ENCODE measurements around the gene TDRD9. TPM values are rescaled to one million over a fixed set of nuclear protein-coding genes. Genes with fewer than 3 reads are reported as not detected.
"Not testable (repeated sequence)": the region's sequence is repeated elsewhere in the genome, so short reads cannot be mapped to it uniquely, and the experiment has no call there.

The TDRD9 gene
- total and polyA plus RNA-seq, 5 experiments from 2014 or later: 0.22 to 1.1 (median 0.74) TPM

- H3K4me3 Mint-ChIP-seq, DNase-seq, H3K36me3 Mint-ChIP-seq, H3K27ac Mint-ChIP-seq, POLR2A ChIA-PET, ATAC-seq, H3K4me1 Mint-ChIP-seq: not testable (repeated sequence)
- Mint-ChIP-seq H3K27me3 (peaks cover 0 to 13% (median 9%) of the 10 kb centered on the region in 5 donors), H3K9me3 (peaks cover 0 to 12% (median 0%) of the 10 kb centered on the region in 9 donors)
These were observed 52.5 kb downstream of the TDRD9 start for GRCh38 chr14:103980623-103981238.

- Mint-ChIP-seq H3K4me3 (no peak overlapping the region), H3K36me3 (peaks cover 2 to 9% (median 4%) of the 10 kb centered on the region in 3 donors), H3K4me1 (no peaks in the 10 kb centered on the region), H3K9me3 (peaks cover 5 to 26% (median 13%) of the 10 kb centered on the region in 9 donors), H3K27me3 (peaks cover 5 to 20% (median 12%) of the 10 kb centered on the region in 5 donors), H3K27ac (no peak overlapping the region)
- DNase-seq: no peak
- no peak for ATAC-seq
- POLR2A ChIA-PET: no interaction called here
These were observed 55.9 kb downstream of the TDRD9 start for GRCh38 chr14:103984196-103984595.

- POLR2A ChIA-PET: no interaction called here
- Mint-ChIP-seq H3K4me3 (no peak overlapping the region), H3K27ac (no peak overlapping the region), H3K36me3 (peaks cover 6 to 15% (median 12%) of the 10 kb centered on the region in 3 donors), H3K9me3 (peaks cover 7 to 33% (median 19%) of the 10 kb centered on the region in 9 donors), H3K27me3 (peaks cover 13 to 38% (median 27%) of the 10 kb centered on the region in 5 donors), H3K4me1 (no peaks in the 10 kb centered on the region)
- ATAC-seq (no peak), DNase-seq (no peak)
These were observed 60.8 kb downstream of the TDRD9 start for GRCh38 chr14:103989034-103989433.

- DNase-seq (no peak), ATAC-seq (no peak)
- peak overlapping the region in 1 of 10 donors; percentile 30 for H3K4me3 Mint-ChIP-seq
- H3K36me3 Mint-ChIP-seq: peaks cover 6 to 15% (median 12%) of the 10 kb centered on the region in 3 donors
- no peak overlapping the region for H3K27ac Mint-ChIP-seq
- H3K27me3 Mint-ChIP-seq: peaks cover 13 to 38% (median 27%) of the 10 kb centered on the region in 5 donors
- H3K4me1 Mint-ChIP-seq: no peaks in the 10 kb centered on the region
- POLR2A ChIA-PET: no interaction called here
- H3K9me3 Mint-ChIP-seq: peaks cover 7 to 31% (median 19%) of the 10 kb centered on the region in 9 donors
These were observed 61.7 kb downstream of the TDRD9 start for GRCh38 chr14:103989964-103990363.

DNA sequence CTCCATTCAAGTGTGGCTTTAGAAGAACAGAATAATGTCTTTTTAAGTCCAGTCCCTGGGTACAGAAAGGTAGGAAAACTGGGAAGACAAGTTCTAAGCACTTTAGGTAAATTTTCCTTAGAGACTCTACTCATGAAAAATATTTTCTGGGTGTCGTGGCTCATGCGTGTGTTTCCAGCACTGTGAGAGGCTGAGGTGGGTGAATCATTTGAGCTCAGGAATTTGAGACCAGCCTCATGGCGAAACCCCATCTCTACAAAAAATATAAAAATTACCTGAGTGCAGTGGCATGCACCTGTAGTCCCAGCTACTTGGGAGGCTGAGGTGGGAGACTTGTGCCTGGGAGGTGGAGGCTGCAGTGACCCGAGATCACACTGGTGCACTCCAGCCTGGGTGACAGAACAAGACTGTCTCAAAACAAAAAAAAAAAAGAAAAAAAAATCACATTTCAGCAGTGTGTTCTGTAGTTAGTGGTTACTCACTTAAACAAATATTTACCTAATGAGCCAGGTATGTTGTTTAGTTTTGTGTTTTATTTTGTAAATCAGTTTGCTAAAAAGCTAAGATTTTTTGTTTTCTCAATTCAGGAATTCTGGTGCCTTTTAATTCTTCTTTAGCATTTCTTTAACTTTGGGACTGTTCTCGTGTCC lies 66.4 kb downstream of the TDRD9 start:
- POLR2A ChIA-PET: no interaction called here
- Mint-ChIP-seq H3K27ac (no peak overlapping the region), H3K4me3 (no peak overlapping the region), H3K9me3 (peaks cover 0 to 9% (median 4%) of the 10 kb centered on the region in 9 donors), H3K27me3 (peaks cover 7 to 25% (median 18%) of the 10 kb centered on the region in 5 donors), H3K36me3 (peaks cover 0 to 8% (median 3%) of the 10 kb centered on the region in 3 donors), H3K4me1 (no peaks in the 10 kb centered on the region)
- DNase-seq (no peak), ATAC-seq (no peak)

GRCh38 chr14:103995876-103996275 lies 67.6 kb downstream of the TDRD9 start:
- POLR2A ChIA-PET: no interaction called here
- Mint-ChIP-seq H3K9me3 (peaks cover 0 to 2% (median 0%) of the 10 kb centered on the region in 9 donors), H3K27me3 (peaks cover 4 to 17% (median 10%) of the 10 kb centered on the region in 5 donors), H3K27ac (no peak overlapping the region), H3K36me3 (no peaks in the 10 kb centered on the region), H3K4me1 (no peaks in the 10 kb centered on the region), H3K4me3 (no peak overlapping the region)
- ATAC-seq (no peak), DNase-seq (no peak)

- Mint-ChIP-seq H3K36me3 (no peaks in the 10 kb centered on the region), H3K27me3 (peaks cover 4 to 20% (median 10%) of the 10 kb centered on the region in 5 donors), H3K27ac (no peak overlapping the region), H3K4me1 (no peaks in the 10 kb centered on the region), H3K9me3 (no peaks in the 10 kb centered on the region), H3K4me3 (no peak overlapping the region)
- no peak for DNase-seq
- POLR2A ChIA-PET: no interaction called here
- no peak for ATAC-seq
These were observed 69.1 kb downstream of the TDRD9 start for GRCh38 chr14:103997391-103997790.

GRCh38 chr14:103998027-103998426 lies 69.8 kb downstream of the TDRD9 start:
- ATAC-seq: no peak
- POLR2A ChIA-PET: no interaction called here
- no peak overlapping the region for H3K4me3 Mint-ChIP-seq

GRCh38 chr14:103999795-104000440 lies 71.7 kb downstream of the TDRD9 start:
- POLR2A ChIA-PET: no interaction called here
- Mint-ChIP-seq H3K36me3 (no peaks in the 10 kb centered on the region), H3K9me3 (no peaks in the 10 kb centered on the region), H3K4me3 (no peak overlapping the region), H3K27me3 (peaks cover 0 to 19% (median 5%) of the 10 kb centered on the region in 5 donors), H3K27ac (no peak overlapping the region), H3K4me1 (no peaks in the 10 kb centered on the region)
- ATAC-seq (no peak), DNase-seq (no peak)

More at GRCh38 chr14:103998027-103998426, 69.8 kb downstream of the TDRD9 start:
- DNase-seq: no peak
- H3K27ac Mint-ChIP-seq: no peak overlapping the region
- H3K36me3 Mint-ChIP-seq: no peaks in the 10 kb centered on the region
- H3K9me3 Mint-ChIP-seq: no peaks in the 10 kb centered on the region
- H3K4me1 Mint-ChIP-seq: no peaks in the 10 kb centered on the region
- peaks cover 4 to 21% (median 10%) of the 10 kb centered on the region in 5 donors for H3K27me3 Mint-ChIP-seq

GRCh38 chr14:104001003-104001402 lies 72.7 kb downstream of the TDRD9 start:
- H3K27me3 Mint-ChIP-seq: peaks cover 2 to 22% (median 12%) of the 10 kb centered on the region in 5 donors
- POLR2A ChIA-PET: no interaction called here

DNA sequence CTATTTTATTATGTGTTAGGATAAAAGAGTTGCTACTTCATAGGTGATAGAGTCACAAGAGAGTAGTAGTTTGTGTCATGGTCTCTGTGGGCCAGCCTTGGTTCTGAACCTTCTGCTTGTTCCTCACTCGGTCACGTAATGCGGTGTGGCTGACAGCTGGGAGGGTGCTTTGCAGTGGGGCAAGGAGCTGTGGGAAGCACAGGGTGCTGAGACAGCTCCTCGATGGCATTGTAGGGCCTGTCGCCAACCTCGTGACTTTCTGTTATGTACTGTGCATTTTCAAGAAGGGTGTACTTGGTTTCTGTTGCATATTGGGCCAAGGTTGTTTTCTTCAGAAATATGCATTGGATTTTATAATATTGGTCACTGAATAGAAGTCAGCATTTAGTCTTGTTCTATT lies 75.4 kb downstream of the TDRD9 start:
- Mint-ChIP-seq H3K4me1 (no peaks in the 10 kb centered on the region), H3K4me3 (no peak overlapping the region), H3K9me3 (no peaks in the 10 kb centered on the region), H3K27me3 (peaks cover 2 to 22% (median 12%) of the 10 kb centered on the region in 5 donors), H3K27ac (no peak overlapping the region), H3K36me3 (no peaks in the 10 kb centered on the region)
- POLR2A ChIA-PET: no interaction called here
- no peak for DNase-seq
- no peak for ATAC-seq

More at GRCh38 chr14:104001003-104001402, 72.7 kb downstream of the TDRD9 start:
- no peak overlapping the region for H3K27ac Mint-ChIP-seq
- no peaks in the 10 kb centered on the region for H3K9me3 Mint-ChIP-seq
- ATAC-seq (peak; percentile 57 to 65), DNase-seq (peak in 6 of 10 donors; percentile 2 to 21 (median 8))
- H3K4me1 Mint-ChIP-seq: no peaks in the 10 kb centered on the region
- no peak overlapping the region for H3K4me3 Mint-ChIP-seq
- no peaks in the 10 kb centered on the region for H3K36me3 Mint-ChIP-seq

GRCh38 chr14:104004849-104005248 lies 76.6 kb downstream of the TDRD9 start:
- H3K4me1 Mint-ChIP-seq: no peaks in the 10 kb centered on the region
- no peak overlapping the region for H3K4me3 Mint-ChIP-seq

DNA sequence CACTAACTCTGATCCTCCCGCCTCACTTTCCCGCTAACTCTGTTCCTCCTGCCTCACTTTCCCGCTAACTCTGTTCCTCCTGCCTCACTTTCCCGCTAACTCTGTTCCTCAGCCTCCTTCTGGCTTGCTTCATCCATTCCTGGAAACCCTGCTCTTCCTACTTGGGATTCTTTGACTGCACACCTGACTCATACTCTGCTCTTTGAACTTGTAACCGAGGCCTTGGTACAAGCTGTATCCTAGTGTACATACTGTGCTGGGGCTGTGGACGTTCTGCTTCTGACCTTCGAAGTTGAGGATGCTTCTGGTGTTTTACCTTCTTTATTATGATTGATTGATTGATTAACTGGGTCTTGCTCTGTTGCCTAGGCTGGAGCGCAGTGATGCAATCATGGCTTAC lies 77.2 kb downstream of the TDRD9 start:
- POLR2A ChIA-PET: no interaction called here
- no peak for DNase-seq
- no peak for ATAC-seq
- Mint-ChIP-seq H3K4me1 (no peaks in the 10 kb centered on the region), H3K4me3 (no peak overlapping the region), H3K9me3 (no peaks in the 10 kb centered on the region), H3K27me3 (peaks cover 2 to 18% (median 12%) of the 10 kb centered on the region in 5 donors), H3K27ac (no peak overlapping the region), H3K36me3 (no peaks in the 10 kb centered on the region)

More at GRCh38 chr14:104004849-104005248, 76.6 kb downstream of the TDRD9 start:
- ATAC-seq (no peak), DNase-seq (no peak)
- H3K27me3 Mint-ChIP-seq: peaks cover 2 to 18% (median 12%) of the 10 kb centered on the region in 5 donors
- H3K27ac Mint-ChIP-seq: no peak overlapping the region
- no peaks in the 10 kb centered on the region for H3K36me3 Mint-ChIP-seq
- no peaks in the 10 kb centered on the region for H3K9me3 Mint-ChIP-seq
- POLR2A ChIA-PET: no interaction called here
